ENCODE results near the gene CAMK1D.

CAMK1D gene

DNA sequence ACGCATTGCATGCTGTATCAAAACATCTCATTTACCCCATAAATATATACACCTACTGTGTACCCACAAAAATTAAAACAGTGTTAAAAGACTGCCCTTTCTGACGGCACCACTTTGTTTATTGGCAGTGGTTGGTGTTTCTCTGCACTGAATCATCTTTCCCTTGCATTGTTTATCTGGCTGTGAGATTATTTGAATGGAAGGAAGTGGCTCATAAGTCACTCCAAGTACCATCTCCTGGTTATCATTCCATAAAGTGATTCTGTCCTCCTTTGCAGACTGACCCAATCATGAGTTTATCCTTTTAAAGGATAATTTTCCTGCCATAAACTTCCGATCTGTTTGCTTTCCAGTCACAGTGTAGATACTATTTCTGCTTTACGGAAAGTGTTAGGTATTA, 183.8 kb downstream of the CAMK1D start:
- no peaks in the 10 kb centered on the region for H3K4me1 ChIP-seq (ENCODE audit: control insufficient read depth, insufficient read depth, low read length)
- H3K4me3 ChIP-seq (ENCODE audit: insufficient read depth, low read depth, low read length), result no peak overlapping the region
- WGBS, 2 experiments, result 92 to 97% methylated on average over 4 of the region's 4 CpGs
- no peaks in the 10 kb centered on the region for H3K9me3 ChIP-seq (ENCODE audit: control insufficient read depth, low read length)
- H3K36me3 ChIP-seq (ENCODE audit: control insufficient read depth, insufficient read depth, low read length), result no peaks in the 10 kb centered on the region
- no peaks in the 10 kb centered on the region for H3K27me3 ChIP-seq (ENCODE audit: control insufficient read depth, insufficient read depth, low read length, poor library complexity, severe bottlenecking)
- no peak overlapping the region for H3K27ac ChIP-seq (ENCODE audit: insufficient read depth, low read depth, low read length, poor library complexity, severe bottlenecking)

DNA sequence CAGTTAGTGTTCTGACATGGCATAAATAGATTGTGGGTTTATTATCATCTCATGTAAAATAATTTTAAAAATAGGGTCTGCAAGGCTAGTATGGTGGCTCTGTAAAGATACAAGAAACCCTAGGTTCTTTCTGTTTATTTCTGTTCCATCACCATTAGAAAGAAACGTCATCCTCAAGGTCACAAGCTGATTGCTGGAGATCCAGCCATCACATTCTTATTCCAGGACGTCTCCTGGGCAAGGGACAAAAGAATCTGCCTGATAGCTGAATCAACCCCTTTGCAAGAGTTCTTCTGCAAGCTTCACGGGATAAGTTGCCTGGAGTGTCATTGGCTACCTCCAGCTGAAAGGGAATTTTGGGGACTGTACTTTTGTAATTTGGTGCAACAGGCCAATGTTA, 184.4 kb downstream of the CAMK1D start:
- WGBS, 2 experiments, result 91 to 93% methylated on average over 3 of the region's 3 CpGs
- no peaks in the 10 kb centered on the region for H3K27me3 ChIP-seq (ENCODE audit: control insufficient read depth, insufficient read depth, low read length, poor library complexity, severe bottlenecking)
- H3K4me1 ChIP-seq (ENCODE audit: control insufficient read depth, insufficient read depth, low read length), result no peaks in the 10 kb centered on the region
- H3K9me3 ChIP-seq (ENCODE audit: control insufficient read depth, low read length), result no peaks in the 10 kb centered on the region
- no peaks in the 10 kb centered on the region for H3K36me3 ChIP-seq (ENCODE audit: control insufficient read depth, insufficient read depth, low read length)
- no peak overlapping the region for H3K27ac ChIP-seq (ENCODE audit: insufficient read depth, low read depth, low read length, poor library complexity, severe bottlenecking)
- no peak overlapping the region for H3K4me3 ChIP-seq (ENCODE audit: insufficient read depth, low read depth, low read length)

DNA sequence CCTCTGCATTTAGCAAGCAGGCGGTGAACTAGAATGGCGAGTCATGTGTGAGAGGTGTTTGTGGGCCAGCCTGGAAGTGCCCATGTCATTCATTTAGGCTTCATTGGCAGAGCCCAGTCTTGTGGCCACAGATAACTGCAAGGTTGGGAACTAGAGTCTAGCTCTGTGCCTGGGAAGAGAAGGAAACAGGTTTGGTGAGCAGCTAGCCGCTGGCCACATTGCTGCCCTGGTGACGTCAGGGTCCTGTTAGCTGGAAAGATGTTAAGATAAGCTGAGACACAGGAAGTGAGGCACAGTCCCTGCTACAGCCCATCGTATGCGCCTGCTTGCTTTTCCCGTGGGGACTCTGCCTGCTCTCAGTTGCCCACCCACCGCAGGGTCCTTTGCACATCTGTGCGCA, 185.5 kb downstream of the CAMK1D start:
- Histone ChIP-seq H3K4me1 (ENCODE audit: control insufficient read depth, insufficient read depth, low read length) (no peaks in the 10 kb centered on the region), H3K27me3 (ENCODE audit: control insufficient read depth, insufficient read depth, low read length, poor library complexity, severe bottlenecking) (no peaks in the 10 kb centered on the region), H3K9me3 (ENCODE audit: control insufficient read depth, low read length) (no peaks in the 10 kb centered on the region), H3K27ac (ENCODE audit: insufficient read depth, low read depth, low read length, poor library complexity, severe bottlenecking) (no peak overlapping the region), H3K4me3 (ENCODE audit: insufficient read depth, low read depth, low read length) (no peak overlapping the region), H3K36me3 (ENCODE audit: control insufficient read depth, insufficient read depth, low read length) (no peaks in the 10 kb centered on the region)
- WGBS, 2 experiments, result 88% methylated on average over 9 of the region's 9 CpGs

DNA sequence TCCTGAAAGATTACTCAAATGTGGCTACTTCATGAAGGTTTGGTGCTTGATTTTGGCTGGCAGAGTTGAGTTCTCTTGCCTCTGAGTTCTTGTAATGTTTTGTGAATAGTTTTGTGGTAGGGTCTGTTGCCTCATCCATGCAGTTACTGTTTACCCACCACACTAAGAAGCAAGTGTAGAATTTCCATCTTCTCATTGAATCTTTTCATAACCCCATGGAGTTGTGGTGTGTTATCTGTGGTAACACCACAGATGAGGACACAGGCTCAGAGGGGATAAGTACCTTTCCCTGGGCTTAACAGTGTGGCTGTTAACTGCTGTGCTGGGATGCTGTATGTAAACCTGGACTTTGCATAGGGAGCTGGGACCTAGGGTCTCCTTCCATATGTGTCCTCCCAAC, 186.3 kb downstream of the CAMK1D start:
- Histone ChIP-seq H3K36me3 (ENCODE audit: control insufficient read depth, insufficient read depth, low read length) (no peaks in the 10 kb centered on the region), H3K4me1 (ENCODE audit: control insufficient read depth, insufficient read depth, low read length) (no peaks in the 10 kb centered on the region), H3K9me3 (ENCODE audit: control insufficient read depth, low read length) (no peaks in the 10 kb centered on the region), H3K4me3 (ENCODE audit: insufficient read depth, low read depth, low read length) (no peak overlapping the region), H3K27me3 (ENCODE audit: control insufficient read depth, insufficient read depth, low read length, poor library complexity, severe bottlenecking) (no peaks in the 10 kb centered on the region), H3K27ac (ENCODE audit: insufficient read depth, low read depth, low read length, poor library complexity, severe bottlenecking) (no peak overlapping the region)

DNA sequence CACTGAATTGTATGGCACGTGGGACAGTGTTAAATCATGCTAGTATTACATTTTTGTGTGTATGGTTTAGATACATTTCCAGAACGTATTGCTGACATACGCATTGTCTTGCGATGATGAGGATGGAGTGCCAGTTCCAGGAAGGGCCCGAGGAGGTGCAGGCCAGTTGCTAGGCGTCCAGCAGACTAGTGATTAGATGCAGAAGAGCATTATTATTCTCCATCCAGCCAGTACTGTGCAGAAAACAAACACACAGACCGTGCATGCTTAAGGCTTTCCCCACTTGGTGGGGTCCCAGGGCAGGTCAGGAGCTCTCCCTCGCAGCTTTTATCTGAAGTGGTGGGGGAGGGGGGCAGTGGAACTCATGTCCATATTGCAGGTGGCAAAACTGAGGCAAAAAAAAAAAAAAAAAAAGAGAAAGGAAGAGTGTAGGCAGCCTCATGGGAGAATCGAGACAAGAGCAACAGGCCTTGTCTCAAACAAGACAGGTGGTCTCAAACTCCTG, 189.2 kb downstream of the CAMK1D start:
- Histone ChIP-seq H3K36me3 (ENCODE audit: control insufficient read depth, insufficient read depth, low read length) (no peaks in the 10 kb centered on the region), H3K9me3 (ENCODE audit: control insufficient read depth, low read length) (no peaks in the 10 kb centered on the region), H3K27me3 (ENCODE audit: control insufficient read depth, insufficient read depth, low read length, poor library complexity, severe bottlenecking) (no peaks in the 10 kb centered on the region), H3K4me3 (ENCODE audit: insufficient read depth, low read depth, low read length) (no peak overlapping the region), H3K4me1 (ENCODE audit: control insufficient read depth, insufficient read depth, low read length) (no peaks in the 10 kb centered on the region), H3K27ac (ENCODE audit: insufficient read depth, low read depth, low read length, poor library complexity, severe bottlenecking) (no peak overlapping the region)
- 74 to 78% methylated on average over 9 of the region's 9 CpGs for WGBS, 2 experiments

DNA sequence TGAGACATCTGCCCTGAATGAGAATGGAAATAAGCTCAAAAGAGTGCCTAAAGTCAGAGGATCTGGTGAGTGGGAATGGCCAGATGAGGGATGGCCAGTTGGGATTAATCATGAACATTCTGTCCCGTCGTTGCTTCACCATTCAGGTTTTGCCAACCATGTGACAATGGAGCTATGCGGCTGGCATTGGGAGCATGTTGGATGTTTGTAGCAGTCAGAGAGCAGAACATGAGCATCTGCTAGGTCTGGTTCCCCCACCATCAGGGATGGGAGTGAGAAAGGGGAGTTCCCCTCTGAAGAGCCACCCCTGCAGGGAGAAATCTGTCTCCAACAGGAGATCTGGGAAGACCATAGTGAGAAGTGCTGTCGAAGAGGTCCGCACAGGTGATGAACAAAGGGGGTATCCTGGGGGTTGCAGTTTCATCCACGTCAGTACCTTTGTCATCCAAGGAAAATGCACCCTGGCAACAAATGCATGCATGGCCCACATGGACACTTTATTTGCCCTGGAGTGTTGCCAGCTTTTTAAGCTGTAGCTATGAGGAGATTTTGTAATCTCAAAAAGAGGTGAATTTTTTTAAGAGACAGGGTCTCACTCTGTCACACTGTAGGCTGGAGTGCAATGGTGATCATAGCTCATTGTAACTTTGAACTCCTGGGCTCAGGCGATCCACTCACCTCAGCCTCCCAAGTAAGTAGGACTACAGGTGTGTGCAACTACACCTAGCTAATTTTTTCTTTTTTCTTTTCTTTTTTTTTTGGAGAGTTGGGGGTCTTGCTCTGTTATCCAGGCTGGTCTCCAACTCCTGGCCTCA, 190.2 kb downstream of the CAMK1D start:
- no peaks in the 10 kb centered on the region for H3K36me3 ChIP-seq (ENCODE audit: control insufficient read depth, insufficient read depth, low read length)
- no peaks in the 10 kb centered on the region for H3K27me3 ChIP-seq (ENCODE audit: control insufficient read depth, insufficient read depth, low read length, poor library complexity, severe bottlenecking)
- H3K27ac ChIP-seq (ENCODE audit: insufficient read depth, low read depth, low read length, poor library complexity, severe bottlenecking), result no peak overlapping the region
- no peak overlapping the region for H3K4me3 ChIP-seq (ENCODE audit: insufficient read depth, low read depth, low read length)
- WGBS, 2 experiments, result 92 to 93% methylated on average over 7 of the region's 7 CpGs
- no peaks in the 10 kb centered on the region for H3K9me3 ChIP-seq (ENCODE audit: control insufficient read depth, low read length)
- no peaks in the 10 kb centered on the region for H3K4me1 ChIP-seq (ENCODE audit: control insufficient read depth, insufficient read depth, low read length)

DNA sequence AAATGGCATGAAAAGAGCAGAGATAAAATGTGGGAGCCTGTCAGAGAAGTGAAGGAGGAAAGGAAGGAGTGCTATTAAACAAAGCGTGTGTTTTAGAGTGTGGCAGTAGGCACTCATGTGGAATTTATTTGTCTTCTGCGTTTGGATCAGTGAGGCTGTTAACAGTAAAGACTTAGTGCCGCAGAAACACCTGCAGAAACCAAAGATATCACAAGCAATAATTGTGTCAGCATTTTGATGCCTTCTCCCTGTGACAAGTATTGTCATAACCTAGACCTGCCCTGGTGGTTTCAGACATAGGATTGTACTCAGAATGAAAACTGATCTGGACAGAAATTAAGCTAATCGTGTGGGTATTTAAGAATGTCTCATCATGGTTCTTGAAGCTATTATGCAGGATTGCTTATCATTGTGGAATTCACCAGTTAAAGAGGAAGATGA, 191.0 kb downstream of the CAMK1D start:
- no peaks in the 10 kb centered on the region for H3K36me3 ChIP-seq (ENCODE audit: control insufficient read depth, insufficient read depth, low read length)
- H3K9me3 ChIP-seq (ENCODE audit: control insufficient read depth, low read length), result no peaks in the 10 kb centered on the region
- H3K27me3 ChIP-seq (ENCODE audit: control insufficient read depth, insufficient read depth, low read length, poor library complexity, severe bottlenecking), result no peaks in the 10 kb centered on the region
- WGBS, 2 experiments, result 86 to 95% methylated on average over 4 of the region's 4 CpGs
- H3K4me3 ChIP-seq (ENCODE audit: insufficient read depth, low read depth, low read length), result no peak overlapping the region
- no peak overlapping the region for H3K27ac ChIP-seq (ENCODE audit: insufficient read depth, low read depth, low read length, poor library complexity, severe bottlenecking)
- no peaks in the 10 kb centered on the region for H3K4me1 ChIP-seq (ENCODE audit: control insufficient read depth, insufficient read depth, low read length)

DNA sequence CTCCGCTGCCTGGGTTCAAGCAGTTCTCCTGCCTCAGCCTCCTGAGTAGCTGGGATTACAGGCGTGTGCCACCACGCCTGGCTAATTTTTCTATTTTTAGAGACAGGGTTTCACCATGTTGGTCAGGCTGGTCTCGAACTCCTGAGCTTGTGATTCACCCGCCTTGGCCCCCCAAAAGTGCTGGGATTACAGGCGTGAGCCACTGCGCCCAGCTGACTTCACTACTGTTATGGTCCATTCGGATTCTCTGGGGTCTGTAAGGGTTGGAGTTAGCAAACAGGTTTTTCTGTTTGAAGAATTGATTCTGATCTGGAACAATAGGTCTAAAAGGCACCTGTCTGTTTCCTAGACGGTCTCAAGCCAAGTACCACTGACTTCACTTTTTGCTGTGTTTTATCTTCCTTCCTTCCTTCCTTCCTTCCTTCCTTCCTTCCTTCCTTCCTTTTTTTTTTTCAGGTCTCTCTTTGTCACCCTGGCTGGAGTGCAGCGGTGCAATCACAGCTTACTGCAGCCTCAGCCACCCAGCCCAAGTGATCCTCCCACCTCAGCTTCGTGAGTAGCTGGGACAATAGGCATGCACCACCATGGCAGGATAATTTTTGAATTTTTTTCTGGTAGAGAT, 192.2 kb downstream of the CAMK1D start:
- H3K9me3 ChIP-seq (ENCODE audit: control insufficient read depth, low read length), result no peaks in the 10 kb centered on the region
- H3K27ac ChIP-seq (ENCODE audit: insufficient read depth, low read depth, low read length, poor library complexity, severe bottlenecking), result no peak overlapping the region
- WGBS, 2 experiments, result 81 to 82% methylated on average over 11 of the region's 11 CpGs
- no peaks in the 10 kb centered on the region for H3K36me3 ChIP-seq (ENCODE audit: control insufficient read depth, insufficient read depth, low read length)
- no peaks in the 10 kb centered on the region for H3K4me1 ChIP-seq (ENCODE audit: control insufficient read depth, insufficient read depth, low read length)
- H3K4me3 ChIP-seq (ENCODE audit: insufficient read depth, low read depth, low read length), result no peak overlapping the region
- H3K27me3 ChIP-seq (ENCODE audit: control insufficient read depth, insufficient read depth, low read length, poor library complexity, severe bottlenecking), result no peaks in the 10 kb centered on the region

DNA sequence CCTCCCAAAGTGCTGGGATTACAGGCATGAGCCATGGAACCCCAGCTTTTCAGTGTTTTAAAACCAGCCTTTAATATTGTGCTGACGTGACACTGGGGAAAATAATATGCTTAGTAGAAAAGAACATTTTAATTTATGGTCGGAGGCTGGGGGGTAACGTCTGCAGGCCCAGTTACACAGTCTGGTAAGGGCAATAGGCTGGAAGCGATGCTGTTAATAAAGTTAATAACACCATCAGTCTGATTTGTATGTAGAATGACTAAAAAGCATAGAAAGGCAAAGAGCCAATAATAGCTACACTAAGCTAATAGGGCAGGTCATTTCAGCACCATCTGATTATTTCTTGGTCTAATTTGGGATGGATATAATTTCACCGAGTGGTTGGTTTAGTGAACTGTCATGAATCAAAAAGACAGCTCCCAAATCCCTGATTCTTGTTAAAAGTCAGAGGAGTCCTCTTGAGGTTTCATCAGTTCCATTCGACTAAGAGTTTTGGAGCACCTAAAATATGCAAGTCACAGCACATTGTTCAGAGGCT, 192.9 kb downstream of the CAMK1D start:
- no peak overlapping the region for H3K27ac ChIP-seq (ENCODE audit: insufficient read depth, low read depth, low read length, poor library complexity, severe bottlenecking)
- no peaks in the 10 kb centered on the region for H3K4me1 ChIP-seq (ENCODE audit: control insufficient read depth, insufficient read depth, low read length)
- H3K9me3 ChIP-seq (ENCODE audit: control insufficient read depth, low read length), result no peaks in the 10 kb centered on the region
- no peaks in the 10 kb centered on the region for H3K27me3 ChIP-seq (ENCODE audit: control insufficient read depth, insufficient read depth, low read length, poor library complexity, severe bottlenecking)
- H3K36me3 ChIP-seq (ENCODE audit: control insufficient read depth, insufficient read depth, low read length), result no peaks in the 10 kb centered on the region
- H3K4me3 ChIP-seq (ENCODE audit: insufficient read depth, low read depth, low read length), result no peak overlapping the region
- 89 to 96% methylated on average over 6 of the region's 6 CpGs for WGBS, 2 experiments

DNA sequence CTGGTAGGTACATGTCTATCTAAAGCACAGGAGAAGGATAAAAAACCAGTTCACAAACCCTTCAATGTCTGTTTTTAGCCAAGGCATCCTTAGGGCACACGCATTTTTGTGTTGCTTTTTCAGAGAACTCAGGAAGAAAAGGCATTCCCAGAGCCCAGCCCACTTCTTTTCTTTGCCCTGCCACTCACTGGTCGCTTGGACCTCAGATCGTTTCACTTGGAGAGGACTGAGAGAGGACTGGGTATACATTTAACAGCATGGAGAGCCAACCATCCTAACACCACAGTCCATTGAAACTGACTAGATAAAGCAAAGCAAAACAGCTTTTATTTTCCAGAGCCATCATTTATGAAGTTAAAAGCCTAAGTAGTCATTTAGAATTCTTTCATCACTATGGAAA, 194.2 kb downstream of the CAMK1D start:
- H3K27me3 ChIP-seq (ENCODE audit: control insufficient read depth, insufficient read depth, low read length, poor library complexity, severe bottlenecking), result no peaks in the 10 kb centered on the region
- no peak overlapping the region for H3K4me3 ChIP-seq (ENCODE audit: insufficient read depth, low read depth, low read length)
- no peaks in the 10 kb centered on the region for H3K9me3 ChIP-seq (ENCODE audit: control insufficient read depth, low read length)
- 16 to 29% methylated on average over 3 of the region's 3 CpGs for WGBS, 2 experiments
- H3K4me1 ChIP-seq (ENCODE audit: control insufficient read depth, insufficient read depth, low read length), result no peaks in the 10 kb centered on the region
- no peak overlapping the region for H3K27ac ChIP-seq (ENCODE audit: insufficient read depth, low read depth, low read length, poor library complexity, severe bottlenecking)
- no peaks in the 10 kb centered on the region for H3K36me3 ChIP-seq (ENCODE audit: control insufficient read depth, insufficient read depth, low read length)
